Mesendoderm (in vitro differentiated cells): Measurements from ENCODE around the gene DERL3.
A peak's percentile ranks its signal among the peaks of the same experiment; 100 is the strongest.

Experiments used
- DNase-seq: peaks from one replicate; pipeline ENCODE4 v3.0.0; 2013
- H2AK5ac ChIP-seq: 2 replicates; pipeline ENCODE4 v1.6.1; 2013; ENCODE audit warnings: low read length, inconsistent platforms
- H2BK120ac ChIP-seq: 2 replicates; pipeline ENCODE4 v1.6.1; 2013; ENCODE audit warnings: low read depth, mild to moderate bottlenecking, low read length, moderate library complexity, mixed read lengths
- H2BK15ac ChIP-seq: replicated peaks from 2 replicates; pipeline ENCODE4 v1.6.1; 2013; ENCODE audit warnings: low read depth, mild to moderate bottlenecking, moderate library complexity
- H2BK5ac ChIP-seq: 2 replicates; pipeline ENCODE4 v1.6.1; 2013; ENCODE audit warnings: low read length, inconsistent platforms
- H3K18ac ChIP-seq: 2 replicates; pipeline ENCODE4 v1.6.1; 2013; ENCODE audit warnings: mild to moderate bottlenecking, low read length, mixed read lengths
- H3K23ac ChIP-seq: one replicate; pipeline ENCODE4 v1.6.1; 2013; ENCODE audit warnings: low read length
- H3K27ac ChIP-seq: 2 replicates; pipeline ENCODE4 v1.5.1; 2013; ENCODE audit warnings: low read depth, mild to moderate bottlenecking, inconsistent platforms, low read length, moderate library complexity
- H3K27me3 ChIP-seq: 2 replicates; pipeline ENCODE4 v1.6.1; 2013; ENCODE audit warnings: low read length, control low read depth, mild to moderate bottlenecking, inconsistent platforms; ENCODE audit not compliant: insufficient read depth, poor library complexity
- H3K36me3 ChIP-seq: 2 replicates; pipeline ENCODE4 v1.6.1; 2013; ENCODE audit warnings: low read length, inconsistent platforms; ENCODE audit not compliant: control insufficient read depth, insufficient read depth
- H3K4ac ChIP-seq: one replicate; pipeline ENCODE4 v1.6.1; 2013; ENCODE audit warnings: low read depth, mild to moderate bottlenecking, low read length, moderate library complexity
- H3K4me1 ChIP-seq: 2 replicates; pipeline ENCODE4 v1.6.1; 2013; ENCODE audit warnings: low read depth, low read length, inconsistent platforms; ENCODE audit not compliant: control insufficient read depth
- H3K4me2 ChIP-seq: 2 replicates; pipeline ENCODE4 v1.6.1; 2013; ENCODE audit warnings: low read length
- H3K4me3 ChIP-seq: 2 replicates; pipeline ENCODE4 v1.5.1; 2013; ENCODE audit warnings: mild to moderate bottlenecking, low read length
- H3K56ac ChIP-seq: one replicate; pipeline ENCODE4 v1.6.1; 2013; ENCODE audit warnings: low read length
- H3K79me1 ChIP-seq: 2 replicates; pipeline ENCODE4 v1.6.1; 2013; ENCODE audit warnings: low read length, inconsistent platforms
- H3K79me2 ChIP-seq: 2 replicates; pipeline ENCODE4 v1.6.1; 2013; ENCODE audit warnings: mild to moderate bottlenecking, low read length; ENCODE audit not compliant: control insufficient read depth, insufficient read depth
- H3K9ac ChIP-seq: 2 replicates; pipeline ENCODE4 v1.6.1; 2013; ENCODE audit warnings: low read length, inconsistent platforms
- H4K5ac ChIP-seq: one replicate; pipeline ENCODE4 v1.6.1; 2013; ENCODE audit warnings: low read length
- H4K8ac ChIP-seq: one replicate; pipeline ENCODE4 v1.6.1; 2013; ENCODE audit warnings: low read depth, mild to moderate bottlenecking, control low read depth, low read length, moderate library complexity
- WGBS: extraction: QIAGEN DNeasy Blood & Tissue Kit; methylation state at CpG from one replicate; pipeline ENCODE4 v1.1.7; 2013; ENCODE audit warnings: low lambda C conversion rate, missing lambda C conversion rate; ENCODE audit not compliant: insufficient coverage; ENCODE audit errors: extremely low coverage; 5-methylcytosine and 5-hydroxymethylcytosine counted together

DERL3 gene

DNA sequence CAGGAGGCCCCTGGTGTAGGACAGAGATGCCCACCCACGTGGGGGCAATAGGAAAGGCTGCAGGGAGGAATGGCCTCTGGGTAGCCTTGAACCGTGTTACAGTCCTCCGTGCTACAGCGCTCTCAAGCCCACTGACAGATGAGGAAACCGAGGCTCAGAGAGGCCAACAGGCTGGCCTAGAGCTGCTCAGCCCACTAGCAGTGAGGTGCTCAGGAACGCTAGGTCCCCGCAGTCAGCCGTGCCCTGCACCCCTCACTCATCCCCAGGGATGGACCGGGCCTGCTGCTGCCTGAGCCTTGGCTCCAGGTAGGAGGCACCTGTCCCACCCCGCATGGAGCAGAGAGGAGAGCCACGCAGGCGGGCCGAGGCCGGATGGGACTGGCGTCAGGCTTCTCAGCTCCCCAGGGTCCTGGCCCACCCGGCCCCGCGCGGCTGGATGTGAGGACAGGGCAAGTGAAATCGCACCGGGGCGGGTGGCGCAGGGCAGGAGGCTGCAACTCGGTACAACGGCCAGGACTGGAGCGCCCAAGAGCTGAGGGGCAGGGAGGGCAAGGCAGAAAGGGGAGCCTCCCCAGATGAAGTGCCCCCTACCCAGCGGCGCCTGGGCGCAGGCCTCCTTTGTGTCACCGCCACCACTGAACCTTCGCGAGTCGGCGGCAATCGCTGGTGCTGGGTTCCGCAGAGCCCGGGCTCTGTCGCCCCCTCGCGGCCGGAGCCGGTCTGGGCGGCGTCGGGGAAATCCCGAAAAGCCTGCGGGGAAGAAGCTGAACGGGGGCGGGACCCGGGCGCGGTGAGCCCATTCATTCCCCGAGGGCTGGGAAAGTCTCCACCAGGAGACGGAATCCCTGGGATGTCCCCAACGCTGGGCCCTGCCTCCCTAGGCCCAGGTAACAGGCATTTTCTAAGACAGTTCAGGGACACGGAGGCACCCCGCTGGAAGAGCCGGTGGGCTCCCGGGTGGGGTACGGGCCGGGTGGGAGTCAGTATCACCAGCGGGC lies 10.5 kb upstream of the DERL3 start:
- Histone ChIP-seq H4K5ac (no peak overlapping the region), H4K8ac (no peak overlapping the region), H2AK5ac (peak overlapping the region; percentile 12), H3K18ac (peak overlapping the region; percentile 63), H3K4me2 (no peak overlapping the region), H3K56ac (peak overlapping the region; percentile 86), H3K27me3 (no peaks in the 10 kb centered on the region), H3K27ac (no peak overlapping the region), H3K9ac (peak overlapping the region; percentile 59), H3K4me1 (peaks cover 2% of the 10 kb centered on the region), H3K23ac (no peak overlapping the region), H3K79me2 (no peaks in the 10 kb centered on the region), H2BK120ac (no peak overlapping the region), H3K4me3 (no peak overlapping the region), H2BK15ac (no peak overlapping the region), H3K4ac (no peak overlapping the region), H3K79me1 (no peaks in the 10 kb centered on the region), H3K36me3 (no peaks in the 10 kb centered on the region), H2BK5ac (no peak overlapping the region)
- DNase-seq = peak; percentile 93
- WGBS = no CpG with 5 or more reads among the region's 62 CpGs

DNA sequence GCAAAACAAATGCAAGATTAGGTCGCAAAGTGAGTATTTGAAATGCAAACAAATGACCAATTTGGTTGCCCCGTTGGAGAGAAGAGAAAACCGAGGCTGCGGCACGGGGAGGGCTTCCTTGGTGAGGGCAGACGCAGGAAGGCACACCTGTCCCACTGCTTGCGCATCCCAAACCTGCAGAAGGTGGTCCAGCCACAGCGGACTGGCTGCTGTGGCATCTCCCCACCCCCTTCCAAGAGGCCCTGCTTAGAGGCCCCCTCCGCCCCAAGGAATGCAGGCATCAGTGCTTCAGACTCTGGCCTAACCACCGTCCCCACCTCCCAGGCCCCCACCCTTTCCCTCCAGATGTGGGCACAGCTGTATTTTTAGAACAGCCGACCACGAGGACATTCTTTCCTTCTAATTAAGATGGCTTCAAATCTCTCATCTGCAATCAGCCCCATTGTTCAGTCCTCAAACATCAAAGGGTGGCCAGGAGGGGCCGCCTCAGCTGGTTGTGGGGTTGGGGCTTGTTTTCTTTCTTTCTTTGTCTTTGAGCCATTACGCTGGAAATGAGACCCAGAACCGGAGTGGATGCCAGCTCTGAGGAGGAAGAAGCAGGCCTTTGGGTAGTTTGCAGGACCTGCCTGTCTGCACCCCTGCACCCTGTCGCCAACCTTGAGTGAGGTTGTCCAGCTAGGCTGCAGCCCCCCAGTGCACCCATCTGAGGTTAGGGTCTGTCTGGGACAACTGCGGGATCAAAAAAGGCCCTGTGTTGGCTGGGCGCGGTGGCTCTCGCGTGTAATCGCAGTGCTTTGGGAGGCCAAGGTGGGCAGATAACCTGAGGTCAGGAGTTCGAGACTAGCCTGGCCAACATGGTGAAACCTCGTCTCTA lies 9.4 kb upstream of the DERL3 start:
- DNase-seq = peak; percentile 61
- H2AK5ac ChIP-seq = no peak overlapping the region
- no peak overlapping the region for H2BK5ac ChIP-seq
- H3K4me2 ChIP-seq = no peak overlapping the region
- peaks cover 2% of the 10 kb centered on the region for H3K4me1 ChIP-seq
- H3K56ac ChIP-seq = peak overlapping the region; percentile 62
- H3K4me3 ChIP-seq = no peak overlapping the region
- no peak overlapping the region for H4K8ac ChIP-seq
- H2BK15ac ChIP-seq = no peak overlapping the region
- no peak overlapping the region for H4K5ac ChIP-seq
- H3K27ac ChIP-seq = no peak overlapping the region
- H2BK120ac ChIP-seq = no peak overlapping the region
- no peaks in the 10 kb centered on the region for H3K27me3 ChIP-seq
- no CpG with 5 or more reads among the region's 24 CpGs for WGBS
- H3K36me3 ChIP-seq = no peaks in the 10 kb centered on the region
- H3K18ac ChIP-seq = no peak overlapping the region
- no peak overlapping the region for H3K23ac ChIP-seq
- no peaks in the 10 kb centered on the region for H3K79me1 ChIP-seq
- H3K9ac ChIP-seq = no peak overlapping the region
- H3K79me2 ChIP-seq = no peaks in the 10 kb centered on the region
- peak overlapping the region; percentile 9 for H3K4ac ChIP-seq

DNA sequence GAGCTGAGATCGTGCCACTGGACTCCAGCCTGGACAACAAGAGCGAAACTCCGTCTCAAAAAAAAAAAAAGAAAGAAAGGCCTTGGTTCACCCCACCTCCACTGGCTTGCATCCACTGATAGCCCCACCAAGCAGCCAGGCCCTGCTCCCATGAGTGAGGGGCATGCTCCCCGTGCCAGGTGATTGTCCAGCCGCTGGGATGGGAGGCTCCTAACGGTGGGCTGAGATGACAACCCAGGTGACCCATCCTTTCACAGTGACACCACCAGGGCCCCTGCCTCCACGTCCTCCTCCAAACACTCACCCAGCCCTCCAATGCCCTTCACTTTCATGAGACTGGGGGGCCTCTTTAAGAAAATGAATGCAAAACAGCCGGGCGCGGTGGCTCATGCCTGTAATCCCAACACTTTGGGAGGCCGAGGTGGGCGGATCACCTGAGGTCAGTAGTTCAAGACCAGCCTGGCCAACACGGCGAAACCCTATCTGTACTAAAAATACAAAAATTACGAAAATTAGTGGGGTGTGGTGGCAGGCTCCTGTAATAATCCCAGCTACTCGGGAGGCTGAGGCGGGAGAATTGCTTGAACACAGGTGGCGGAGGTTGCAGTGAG lies 8.6 kb upstream of the DERL3 start:
- no peaks in the 10 kb centered on the region for H3K27me3 ChIP-seq
- no peak overlapping the region for H2BK5ac ChIP-seq
- peaks cover 2% of the 10 kb centered on the region for H3K4me1 ChIP-seq
- no peak overlapping the region for H3K9ac ChIP-seq
- no peak overlapping the region for H2BK120ac ChIP-seq
- no peak overlapping the region for H2AK5ac ChIP-seq
- no peak overlapping the region for H4K5ac ChIP-seq
- no peak overlapping the region for H3K56ac ChIP-seq
- no peak overlapping the region for H3K4me2 ChIP-seq
- no peak overlapping the region for H3K4me3 ChIP-seq
- no peaks in the 10 kb centered on the region for H3K79me2 ChIP-seq
- H2BK15ac ChIP-seq = no peak overlapping the region
- no peaks in the 10 kb centered on the region for H3K79me1 ChIP-seq
- no peak overlapping the region for H3K23ac ChIP-seq
- no peak overlapping the region for H3K18ac ChIP-seq
- no peak overlapping the region for H3K27ac ChIP-seq
- DNase-seq = no peak
- no peak overlapping the region for H3K4ac ChIP-seq
- H4K8ac ChIP-seq = no peak overlapping the region
- WGBS = no CpG with 5 or more reads among the region's 18 CpGs
- no peaks in the 10 kb centered on the region for H3K36me3 ChIP-seq

DNA sequence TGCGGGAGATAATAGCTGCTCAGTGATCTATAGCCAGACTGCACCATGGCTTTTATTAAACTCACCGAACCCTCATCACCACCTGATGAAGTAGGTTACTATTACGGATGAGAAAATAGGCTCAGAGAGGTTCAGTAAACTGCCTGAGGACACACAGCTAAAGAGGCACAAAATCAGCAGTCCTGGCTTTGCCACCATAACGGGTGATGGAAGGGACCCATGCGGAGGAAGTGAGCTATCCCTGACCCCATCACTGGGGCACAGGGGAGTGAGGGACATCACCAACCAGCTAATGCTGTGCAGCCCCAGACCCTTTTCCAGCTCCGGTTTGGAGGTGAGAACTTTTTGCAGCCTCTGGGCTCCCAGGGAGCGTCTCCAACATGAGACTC lies 7.3 kb upstream of the DERL3 start:
- peaks cover 2% of the 10 kb centered on the region for H3K4me1 ChIP-seq
- H3K36me3 ChIP-seq = no peaks in the 10 kb centered on the region
- no peak for DNase-seq
- peak overlapping the region; percentile 39 for H3K56ac ChIP-seq
- H3K79me1 ChIP-seq = no peaks in the 10 kb centered on the region
- H2BK5ac ChIP-seq = no peak overlapping the region
- H3K27me3 ChIP-seq = no peaks in the 10 kb centered on the region
- H3K27ac ChIP-seq = peak overlapping the region; percentile 25
- no peak overlapping the region for H3K4ac ChIP-seq
- peak overlapping the region; percentile 3 for H3K9ac ChIP-seq
- no peak overlapping the region for H2AK5ac ChIP-seq
- no peak overlapping the region for H2BK15ac ChIP-seq
- H3K4me3 ChIP-seq = no peak overlapping the region
- no peak overlapping the region for H3K23ac ChIP-seq
- H3K4me2 ChIP-seq = no peak overlapping the region
- H2BK120ac ChIP-seq = no peak overlapping the region
- H4K8ac ChIP-seq = no peak overlapping the region
- H3K18ac ChIP-seq = peak overlapping the region; percentile 3
- WGBS = no CpG with 5 or more reads among the region's 7 CpGs
- H4K5ac ChIP-seq = no peak overlapping the region
- H3K79me2 ChIP-seq = no peaks in the 10 kb centered on the region

DNA sequence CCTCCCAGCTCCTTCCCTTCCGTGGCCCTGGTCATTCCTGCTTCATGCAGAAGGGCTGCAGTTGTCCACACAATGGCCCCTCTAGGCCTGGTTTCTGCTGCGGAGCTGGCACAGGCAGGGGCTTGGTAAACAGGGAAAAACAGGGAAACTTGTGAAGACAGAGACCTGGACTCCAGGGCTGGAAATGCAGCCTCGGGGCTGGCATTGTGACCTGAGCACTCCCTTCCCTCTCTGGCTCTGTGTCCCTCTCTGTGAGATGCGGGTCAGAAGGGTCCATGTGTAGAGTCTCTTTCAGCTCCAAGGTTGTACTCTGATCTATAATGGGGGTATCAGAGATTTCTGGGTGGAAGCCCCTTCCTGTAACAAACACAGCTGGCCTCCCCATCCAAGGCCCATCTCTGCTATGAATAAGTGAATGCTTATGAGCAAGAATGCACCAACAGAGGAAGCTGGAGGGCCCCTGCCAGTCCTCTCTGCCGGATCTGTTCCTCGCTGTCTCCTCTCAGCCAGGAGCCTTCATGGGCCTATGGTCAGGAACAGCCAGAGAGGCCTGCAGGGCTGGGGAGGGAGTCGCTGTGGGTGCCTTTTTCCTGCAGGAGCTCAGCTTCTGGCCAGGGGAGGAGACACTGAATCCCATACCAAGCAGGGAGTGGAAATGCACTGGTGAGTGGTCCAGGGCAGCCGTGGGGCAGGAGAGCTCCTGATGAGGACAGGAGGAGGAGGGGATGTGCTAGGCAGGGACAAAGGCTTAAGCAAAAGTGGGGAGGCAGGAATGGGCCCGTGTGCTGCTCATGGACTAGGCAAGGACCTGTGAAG lies 6.7 kb upstream of the DERL3 start:
- no peak overlapping the region for H3K4ac ChIP-seq
- H2BK15ac ChIP-seq = no peak overlapping the region
- H4K5ac ChIP-seq = no peak overlapping the region
- no peak overlapping the region for H3K4me2 ChIP-seq
- H3K23ac ChIP-seq = no peak overlapping the region
- no peaks in the 10 kb centered on the region for H3K27me3 ChIP-seq
- H2AK5ac ChIP-seq = no peak overlapping the region
- H3K27ac ChIP-seq = no peak overlapping the region
- H4K8ac ChIP-seq = no peak overlapping the region
- H3K36me3 ChIP-seq = no peaks in the 10 kb centered on the region
- H3K9ac ChIP-seq = no peak overlapping the region
- no peaks in the 10 kb centered on the region for H3K79me2 ChIP-seq
- no peak overlapping the region for H3K18ac ChIP-seq
- peaks cover 2% of the 10 kb centered on the region for H3K4me1 ChIP-seq
- no peak overlapping the region for H3K4me3 ChIP-seq
- no peak overlapping the region for H2BK5ac ChIP-seq
- no peak overlapping the region for H3K56ac ChIP-seq
- DNase-seq = no peak
- H2BK120ac ChIP-seq = no peak overlapping the region
- no peaks in the 10 kb centered on the region for H3K79me1 ChIP-seq
- no CpG with 5 or more reads among the region's 9 CpGs for WGBS
